Measurements from ENCODE around the gene SPINK2.

The SPINK2 gene, protein sequence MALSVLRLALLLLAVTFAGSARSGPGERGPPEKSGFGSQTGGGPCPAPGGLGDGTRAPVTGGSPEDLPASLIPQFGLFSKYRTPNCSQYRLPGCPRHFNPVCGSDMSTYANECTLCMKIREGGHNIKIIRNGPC

DNA sequence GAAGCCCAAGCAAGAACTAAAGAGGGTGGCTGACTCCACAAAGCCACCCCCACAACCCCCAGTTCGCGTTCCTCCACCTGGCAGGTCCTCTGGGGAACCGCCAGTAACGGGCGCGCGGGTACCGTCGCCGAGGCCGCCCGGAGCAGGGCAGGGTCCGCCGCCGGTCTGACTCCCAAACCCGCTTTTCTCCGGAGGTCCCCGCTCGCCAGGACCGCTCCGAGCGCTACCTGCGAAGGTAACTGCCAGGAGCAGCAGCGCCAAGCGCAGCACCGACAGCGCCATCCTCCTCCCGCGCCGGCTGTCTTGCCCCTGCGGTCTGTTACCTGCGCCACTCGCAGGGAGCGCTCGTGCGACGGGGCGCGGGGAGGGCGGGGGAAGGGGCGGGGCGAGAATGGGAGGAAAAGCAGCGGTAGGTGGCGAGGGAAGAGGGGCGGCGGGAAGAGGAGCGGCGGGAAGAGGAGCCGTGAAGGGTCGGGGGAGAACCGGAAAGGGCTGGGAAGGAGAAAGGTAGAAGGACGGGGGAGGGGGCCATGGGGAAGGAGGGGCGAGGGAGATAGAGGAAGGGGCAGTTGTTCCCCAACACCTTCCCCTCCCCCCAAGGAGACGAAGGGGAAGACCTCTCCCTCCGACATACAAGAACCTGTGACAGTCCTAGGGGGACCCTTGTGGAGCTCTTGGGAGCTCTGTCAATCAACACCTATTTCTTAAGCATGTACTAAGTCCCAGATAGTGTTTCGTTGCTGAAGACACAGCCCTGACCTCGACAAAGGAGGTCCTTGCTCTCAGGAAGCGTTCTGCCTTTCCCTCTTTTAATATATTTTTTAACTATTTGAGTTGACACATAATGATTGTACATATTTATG lies at the start of gene SPINK2:
SPINK2 (minus strand) TSS at position 321 of the 863 bp plus-strand sequence; CDS start at position 282, 39 bp downstream.
- Mint-ChIP-seq H3K4me1 (no peaks in the 10 kb centered on the region), H3K4me3 (peak within 1 kb of the TSS; percentile 68 to 74 (median 71)), H3K9me3 (peaks cover 8% of the 10 kb centered on the region)

DNA sequence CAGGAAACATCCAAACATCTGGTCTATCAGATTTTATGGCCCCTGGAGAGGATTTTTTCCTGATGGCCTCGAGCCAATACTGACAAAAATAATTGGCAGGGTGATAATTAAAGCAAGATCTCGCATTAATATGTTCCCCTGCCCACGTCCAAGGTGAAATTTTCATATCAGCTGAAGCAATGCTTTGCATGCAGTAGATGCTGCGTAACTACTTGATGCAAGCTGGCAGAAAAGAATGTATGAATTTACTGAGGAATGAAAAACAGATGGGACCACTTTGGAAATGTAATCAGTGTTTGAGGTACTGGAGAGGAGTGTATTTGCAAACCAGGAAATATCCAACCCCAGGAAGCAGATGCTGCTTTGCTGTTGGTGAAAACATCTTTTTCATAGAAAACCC lies 49.4 kb upstream of the SPINK2 start:
- TF ChIP-seq, protein P1, sequence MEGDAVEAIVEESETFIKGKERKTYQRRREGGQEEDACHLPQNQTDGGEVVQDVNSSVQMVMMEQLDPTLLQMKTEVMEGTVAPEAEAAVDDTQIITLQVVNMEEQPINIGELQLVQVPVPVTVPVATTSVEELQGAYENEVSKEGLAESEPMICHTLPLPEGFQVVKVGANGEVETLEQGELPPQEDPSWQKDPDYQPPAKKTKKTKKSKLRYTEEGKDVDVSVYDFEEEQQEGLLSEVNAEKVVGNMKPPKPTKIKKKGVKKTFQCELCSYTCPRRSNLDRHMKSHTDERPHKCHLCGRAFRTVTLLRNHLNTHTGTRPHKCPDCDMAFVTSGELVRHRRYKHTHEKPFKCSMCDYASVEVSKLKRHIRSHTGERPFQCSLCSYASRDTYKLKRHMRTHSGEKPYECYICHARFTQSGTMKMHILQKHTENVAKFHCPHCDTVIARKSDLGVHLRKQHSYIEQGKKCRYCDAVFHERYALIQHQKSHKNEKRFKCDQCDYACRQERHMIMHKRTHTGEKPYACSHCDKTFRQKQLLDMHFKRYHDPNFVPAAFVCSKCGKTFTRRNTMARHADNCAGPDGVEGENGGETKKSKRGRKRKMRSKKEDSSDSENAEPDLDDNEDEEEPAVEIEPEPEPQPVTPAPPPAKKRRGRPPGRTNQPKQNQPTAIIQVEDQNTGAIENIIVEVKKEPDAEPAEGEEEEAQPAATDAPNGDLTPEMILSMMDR (IDR thresholded peaks at IDR 0.05; ENCODE audit: unreplicated experiment in 3 of 3) = no peak
- H3K27ac Mint-ChIP-seq = peak overlapping the region; percentile 92 to 95 (median 93)
- no peaks in the 10 kb centered on the region for H3K27me3 Mint-ChIP-seq (ENCODE audit: low read depth)

More for the DNA sequence above, at the start of gene SPINK2:
- Mint-ChIP-seq H3K27me3 (ENCODE audit: low read depth) (peaks cover 73% of the 10 kb centered on the region), H3K36me3 (ENCODE audit: low read depth) (no peaks in the 10 kb centered on the region), H3K27ac (no peak within 1 kb of the TSS)
- TF ChIP-seq, protein P1 (IDR thresholded peaks at IDR 0.05; ENCODE audit: unreplicated experiment in 3 of 3) = peak in 1 of 3 experiments; percentile 12

DNA sequence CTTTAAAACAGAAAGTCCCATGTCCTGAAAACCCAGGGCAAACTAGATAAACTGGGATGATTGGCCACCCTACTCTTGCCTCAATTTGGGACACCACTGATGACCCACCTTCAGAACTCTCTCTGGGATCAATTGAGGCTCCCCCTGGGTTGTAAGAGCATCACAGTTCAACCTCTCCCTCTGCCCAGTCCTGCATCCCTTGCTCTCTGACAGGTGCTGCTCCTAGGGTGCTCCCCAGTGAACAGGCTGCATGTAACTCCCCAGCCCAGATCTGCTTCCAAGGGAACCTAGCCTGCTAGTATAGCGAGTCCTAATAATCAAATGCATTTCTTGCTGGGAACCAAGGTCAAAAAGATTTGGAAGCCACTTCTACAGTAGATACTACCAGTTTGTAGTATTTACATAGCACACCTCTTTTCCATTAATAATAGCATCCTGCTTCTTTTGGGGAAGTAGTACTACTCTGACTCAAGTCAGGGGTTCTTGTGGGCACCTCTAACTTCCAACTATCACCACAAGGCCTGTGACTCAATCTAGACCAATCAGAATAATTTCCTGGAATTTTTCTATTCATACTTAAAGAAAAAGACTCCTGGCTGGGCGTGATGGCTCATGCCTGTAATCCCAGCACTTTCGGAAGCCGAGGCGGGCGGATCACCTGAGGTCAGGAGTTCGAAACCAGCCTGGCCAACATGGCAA lies 42.1 kb upstream of the SPINK2 start:
- TF ChIP-seq, protein P1 (IDR thresholded peaks at IDR 0.05; ENCODE audit: unreplicated experiment in 3 of 3) = no peak
- Mint-ChIP-seq H3K27ac (no peak overlapping the region), H3K27me3 (ENCODE audit: low read depth) (peaks cover 7% of the 10 kb centered on the region), H3K9me3 (no peaks in the 10 kb centered on the region), H3K4me1 (no peaks in the 10 kb centered on the region), H3K36me3 (ENCODE audit: low read depth) (no peaks in the 10 kb centered on the region), H3K4me3 (no peak overlapping the region)

More for the DNA sequence above, 49.4 kb upstream of the SPINK2 start:
- H3K4me3 Mint-ChIP-seq = no peak overlapping the region
- no peaks in the 10 kb centered on the region for H3K9me3 Mint-ChIP-seq
- no peaks in the 10 kb centered on the region for H3K36me3 Mint-ChIP-seq (ENCODE audit: low read depth)
- peaks cover 15% of the 10 kb centered on the region for H3K4me1 Mint-ChIP-seq

DNA sequence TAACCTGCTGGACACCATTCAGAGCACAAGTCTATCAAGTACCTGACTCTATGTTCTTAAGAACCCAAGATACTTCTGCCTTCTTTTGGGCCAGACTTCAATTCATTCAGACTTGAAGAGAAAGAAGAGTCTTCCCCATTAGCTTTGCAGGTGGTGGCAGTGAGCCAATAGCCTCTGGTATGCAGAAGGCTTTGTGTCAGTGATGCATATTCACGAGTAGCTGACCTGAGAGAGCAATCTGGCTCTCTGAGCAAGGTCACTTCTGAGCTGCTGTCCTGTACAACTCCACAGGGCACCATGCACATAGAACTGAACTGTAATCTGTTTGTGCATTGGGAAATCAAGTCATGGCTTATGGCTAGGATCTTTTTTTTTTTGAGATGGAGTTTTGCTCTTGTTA lies 39.9 kb upstream of the SPINK2 start:
- Mint-ChIP-seq H3K36me3 (ENCODE audit: low read depth) (no peaks in the 10 kb centered on the region), H3K4me1 (peaks cover 8% of the 10 kb centered on the region), H3K27ac (no peak overlapping the region), H3K4me3 (no peak overlapping the region), H3K9me3 (no peaks in the 10 kb centered on the region), H3K27me3 (ENCODE audit: low read depth) (peaks cover 7% of the 10 kb centered on the region)
- TF ChIP-seq, protein P1 (IDR thresholded peaks at IDR 0.05; ENCODE audit: unreplicated experiment in 3 of 3) = no peak

DNA sequence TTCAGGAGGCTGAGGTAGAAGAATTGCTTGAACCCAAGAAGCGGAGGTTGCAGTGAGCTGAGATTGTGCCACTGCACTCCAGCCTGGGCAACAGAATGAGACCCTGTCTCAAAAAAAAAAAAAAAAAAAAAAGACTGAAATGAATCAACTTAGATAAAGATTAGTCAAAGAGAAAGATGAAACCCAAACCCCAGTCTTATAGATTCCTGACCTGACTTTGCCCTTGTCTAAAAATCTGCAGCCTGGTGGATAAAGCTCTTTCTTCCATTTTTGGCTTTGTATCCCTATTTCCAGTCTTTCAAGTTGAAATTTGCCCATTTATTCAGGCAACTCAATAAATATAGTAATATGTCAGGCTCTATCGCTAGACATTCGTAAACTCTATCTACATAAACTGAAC lies 39.3 kb upstream of the SPINK2 start:
- H3K4me3 Mint-ChIP-seq = no peak overlapping the region
- H3K9me3 Mint-ChIP-seq = no peaks in the 10 kb centered on the region
- TF ChIP-seq, protein P1 (IDR thresholded peaks at IDR 0.05; ENCODE audit: unreplicated experiment in 3 of 3) = no peak

More for the DNA sequence above, 39.3 kb upstream of the SPINK2 start:
- Mint-ChIP-seq H3K4me1 (peaks cover 8% of the 10 kb centered on the region), H3K27me3 (ENCODE audit: low read depth) (peaks cover 7% of the 10 kb centered on the region), H3K27ac (no peak overlapping the region), H3K36me3 (ENCODE audit: low read depth) (no peaks in the 10 kb centered on the region)
